ENCODE results near the gene EFTUD2.

DNA sequence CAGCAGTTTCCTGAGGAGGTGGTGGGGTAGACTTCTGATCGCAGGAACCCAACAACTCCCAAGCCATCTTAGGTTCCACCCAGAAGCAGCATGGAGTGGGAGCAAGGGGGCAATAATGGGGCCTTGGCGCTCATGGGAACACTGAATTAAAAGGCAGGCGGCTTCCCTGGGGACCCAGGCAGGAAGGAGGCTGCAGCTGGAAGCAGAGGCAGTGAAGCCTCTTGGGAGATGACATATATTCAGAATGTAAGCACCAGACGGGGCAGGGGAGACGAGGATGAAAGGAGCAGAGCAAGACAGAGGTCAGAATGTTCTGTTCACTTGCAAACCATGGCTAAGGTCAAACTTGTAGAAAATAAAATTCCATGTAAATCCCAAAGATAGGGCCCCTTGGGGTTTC, 48.6 kb downstream of the EFTUD2 start:
- no peak for TF ChIP-seq POLR2A (IDR thresholded peaks at IDR 0.05; ENCODE audit: low read depth, low read length)
- TF ChIP-seq POLR2AphosphoS5 (IDR thresholded peaks at IDR 0.05; ENCODE audit: low read depth, low read length) = no peak
- no peak for TF ChIP-seq TAF1 (IDR thresholded peaks at IDR 0.05; ENCODE audit: borderline replicate concordance, low read depth, low read length)
